Astrocyte (in vitro differentiated cells and primary cell): Measurements from ENCODE around the gene CNTN1. TPM values are rescaled to one million over a fixed set of nuclear protein-coding genes. Genes with fewer than 3 reads are reported as not detected.
A peak's percentile ranks its signal among the peaks of the same experiment; 100 is the strongest.

Experiments
- DNase-seq: peaks from one replicate; pipeline ENCODE4 v3.0.0-alpha.2; 2010; ENCODE audit warnings: low read depth
- FAIRE-seq: peaks from 2 replicates; lab custom pipeline; 2011; peaks lifted over from hg19 to GRCh38; lab: Jason Lieb, UNC
- H2AFZ ChIP-seq: 2 replicates; pipeline ENCODE4 v1.6.0; 2012; ENCODE audit warnings: low read depth, low read length, inconsistent platforms
- H3K27ac ChIP-seq: 2 replicates; pipeline ENCODE4 v1.5.1; 2011; ENCODE audit warnings: low read depth, low read length, inconsistent platforms
- H3K27me3 ChIP-seq: 2 replicates; pipeline ENCODE4 v1.6.0; 2011; ENCODE audit warnings: low read length, inconsistent platforms; ENCODE audit not compliant: insufficient read depth
- H3K36me3 ChIP-seq: 2 replicates; pipeline ENCODE4 v1.5.1; 2011; ENCODE audit warnings: low read length, inconsistent platforms; ENCODE audit not compliant: insufficient read depth
- H3K4me1 ChIP-seq: 2 replicates; pipeline ENCODE4 v1.5.1; 2011; ENCODE audit warnings: low read length, inconsistent platforms; ENCODE audit not compliant: insufficient read depth
- H3K4me2 ChIP-seq: 2 replicates; pipeline ENCODE4 v1.6.0; 2012; ENCODE audit warnings: low read length, inconsistent platforms
- H3K4me3 ChIP-seq: 2 replicates; pipeline ENCODE4 v1.5.1; 2011; ENCODE audit warnings: low read depth, mild to moderate bottlenecking, low read length, inconsistent platforms; ENCODE audit not compliant: insufficient read depth
- H3K79me2 ChIP-seq: 2 replicates; pipeline ENCODE4 v1.6.0; 2012; ENCODE audit warnings: mild to moderate bottlenecking, low read length, inconsistent platforms; ENCODE audit not compliant: insufficient read depth
- H3K9ac ChIP-seq: 2 replicates; pipeline ENCODE4 v1.6.0; 2012; ENCODE audit warnings: mild to moderate bottlenecking, low read length, inconsistent platforms
- H3K9me3 ChIP-seq: 2 replicates; pipeline ENCODE4 v1.5.1; 2012; ENCODE audit warnings: low read depth, mild to moderate bottlenecking, low read length, inconsistent platforms; ENCODE audit not compliant: insufficient read depth
- H4K20me1 ChIP-seq: 2 replicates; pipeline ENCODE4 v1.6.0; 2012; ENCODE audit warnings: low read length, inconsistent platforms; ENCODE audit not compliant: insufficient read depth
- H3K27ac Mint-ChIP-seq: one replicate; pipeline ENCODE4 v1.8.0; 2021; ENCODE audit warnings: mild to moderate bottlenecking, mixed read lengths; ENCODE audit not compliant: unreplicated experiment
- H3K27me3 Mint-ChIP-seq: one replicate; pipeline ENCODE4 v1.8.0; 2021; ENCODE audit warnings: low read depth, mixed read lengths; ENCODE audit not compliant: unreplicated experiment
- H3K36me3 Mint-ChIP-seq: one replicate; pipeline ENCODE4 v1.8.0; 2021; ENCODE audit warnings: low read depth, mixed read lengths; ENCODE audit not compliant: unreplicated experiment
- H3K4me1 Mint-ChIP-seq: one replicate; pipeline ENCODE4 v1.8.0; 2021; ENCODE audit warnings: low read depth, mixed read lengths; ENCODE audit not compliant: unreplicated experiment
- H3K4me3 Mint-ChIP-seq: one replicate; pipeline ENCODE4 v1.8.0; 2021; ENCODE audit warnings: mild to moderate bottlenecking, moderate library complexity, mixed read lengths; ENCODE audit not compliant: unreplicated experiment
- H3K9me3 Mint-ChIP-seq: one replicate; pipeline ENCODE4 v1.8.0; 2021; ENCODE audit warnings: mild to moderate bottlenecking, mixed read lengths; ENCODE audit not compliant: unreplicated experiment
- CTCF ChIP-seq: IDR thresholded peaks from 2 replicates; pipeline ENCODE4 v1.5.1; 2011; ENCODE audit warnings: low read depth, mild to moderate bottlenecking, inconsistent platforms, low read length, moderate library complexity; ENCODE audit not compliant: insufficient read depth
- EZH2 ChIP-seq: IDR thresholded peaks from 2 replicates; pipeline ENCODE4 v1.6.1; 2012; ENCODE audit warnings: mild to moderate bottlenecking, low read length, inconsistent platforms; ENCODE audit not compliant: insufficient read depth
- total RNA-seq: library from RNA; stranded (reverse); gene quantifications from 2 replicates; pipeline ENCODE4 v1.2.1, GENCODE V29; 2021

CNTN1 gene
- total RNA-seq, 1 donor from 2014 or later = 2.1 TPM

- DNase-seq (no peak), FAIRE-seq (no peak)
- H3K4me1 Mint-ChIP-seq = no peaks in the 10 kb centered on the region
- no peaks in the 10 kb centered on the region for H3K9me3 Mint-ChIP-seq
- H4K20me1 ChIP-seq = no peaks in the 10 kb centered on the region
- H3K9me3 ChIP-seq = no peaks in the 10 kb centered on the region
- no peak overlapping the region for H3K4me3 ChIP-seq
- H3K4me3 Mint-ChIP-seq = no peak overlapping the region
- no peak overlapping the region for H3K4me2 ChIP-seq
- no peak overlapping the region for H3K9ac ChIP-seq
- H3K27me3 Mint-ChIP-seq = no peaks in the 10 kb centered on the region
- H3K79me2 ChIP-seq = no peaks in the 10 kb centered on the region
- H3K27me3 ChIP-seq = no peaks in the 10 kb centered on the region
- H3K36me3 ChIP-seq = no peaks in the 10 kb centered on the region
- H3K4me1 ChIP-seq = no peaks in the 10 kb centered on the region
- H2AFZ ChIP-seq = no peak overlapping the region
- H3K27ac ChIP-seq = no peak overlapping the region
- no peak overlapping the region for H3K27ac Mint-ChIP-seq
- no peaks in the 10 kb centered on the region for H3K36me3 Mint-ChIP-seq
- TF ChIP-seq CTCF (no peak), EZH2 (no peak)
These were observed 222.9 kb downstream of the CNTN1 start for GRCh38 chr12:40915172-40915571.

GRCh38 chr12:40917561-40917960 lies 225.3 kb downstream of the CNTN1 start:
- Histone ChIP-seq H3K9me3 (no peaks in the 10 kb centered on the region), H3K27me3 (no peaks in the 10 kb centered on the region), H2AFZ (no peak overlapping the region), H4K20me1 (no peaks in the 10 kb centered on the region), H3K36me3 (no peaks in the 10 kb centered on the region), H3K79me2 (no peaks in the 10 kb centered on the region), H3K27ac (no peak overlapping the region), H3K9ac (no peak overlapping the region), H3K4me2 (no peak overlapping the region), H3K4me1 (no peaks in the 10 kb centered on the region), H3K4me3 (no peak overlapping the region)
- H3K27me3 Mint-ChIP-seq = no peaks in the 10 kb centered on the region
- no peak overlapping the region for H3K4me3 Mint-ChIP-seq
- DNase-seq = no peak
- no peak overlapping the region for H3K27ac Mint-ChIP-seq
- H3K9me3 Mint-ChIP-seq = no peaks in the 10 kb centered on the region
- no peaks in the 10 kb centered on the region for H3K4me1 Mint-ChIP-seq
- H3K36me3 Mint-ChIP-seq = no peaks in the 10 kb centered on the region
- no peak for TF ChIP-seq EZH2
- no peak for TF ChIP-seq CTCF
- no peak for FAIRE-seq

GRCh38 chr12:40921563-40922163 lies 229.4 kb downstream of the CNTN1 start:
- Mint-ChIP-seq H3K36me3 (no peaks in the 10 kb centered on the region), H3K27me3 (no peaks in the 10 kb centered on the region), H3K9me3 (no peaks in the 10 kb centered on the region), H3K27ac (no peak overlapping the region), H3K4me1 (no peaks in the 10 kb centered on the region), H3K4me3 (no peak overlapping the region)
- no peak overlapping the region for H3K4me3 ChIP-seq
- peaks cover 3% of the 10 kb centered on the region for H3K27me3 ChIP-seq
- DNase-seq (no peak), FAIRE-seq (no peak)
- H3K36me3 ChIP-seq = no peaks in the 10 kb centered on the region
- H3K79me2 ChIP-seq = no peaks in the 10 kb centered on the region
- TF ChIP-seq EZH2 (no peak), CTCF (peak; percentile 59)
- H3K9me3 ChIP-seq = no peaks in the 10 kb centered on the region
- H2AFZ ChIP-seq = no peak overlapping the region
- H3K4me1 ChIP-seq = no peaks in the 10 kb centered on the region
- H4K20me1 ChIP-seq = no peaks in the 10 kb centered on the region
- no peak overlapping the region for H3K4me2 ChIP-seq
- no peak overlapping the region for H3K9ac ChIP-seq
- no peak overlapping the region for H3K27ac ChIP-seq
